Pons (tissue), 1 donor: ENCODE results near the gene SOCS6.
"Not testable (repeated sequence)": the region's sequence is repeated elsewhere in the genome, so short reads cannot be mapped to it uniquely, and the experiment has no call there.

ENCODE experiments used
- DNase-seq: peaks from one replicate; pipeline ENCODE4 v3.0.0-alpha.2; 2016; ENCODE audit warnings: low spot score

The SOCS6 gene

GRCh38 chr18:70359071-70359470, 70.2 kb downstream of the SOCS6 start:
- DNase-seq: no peak

GRCh38 chr18:70362258-70362657, 73.4 kb downstream of the SOCS6 start:
- DNase-seq: no peak

- DNase-seq: peak; percentile 48
Observed at GRCh38 chr18:70363861-70364260, 75.0 kb downstream of the SOCS6 start.

GRCh38 chr18:70365361-70365760, 76.5 kb downstream of the SOCS6 start:
- no peak for DNase-seq

DNA sequence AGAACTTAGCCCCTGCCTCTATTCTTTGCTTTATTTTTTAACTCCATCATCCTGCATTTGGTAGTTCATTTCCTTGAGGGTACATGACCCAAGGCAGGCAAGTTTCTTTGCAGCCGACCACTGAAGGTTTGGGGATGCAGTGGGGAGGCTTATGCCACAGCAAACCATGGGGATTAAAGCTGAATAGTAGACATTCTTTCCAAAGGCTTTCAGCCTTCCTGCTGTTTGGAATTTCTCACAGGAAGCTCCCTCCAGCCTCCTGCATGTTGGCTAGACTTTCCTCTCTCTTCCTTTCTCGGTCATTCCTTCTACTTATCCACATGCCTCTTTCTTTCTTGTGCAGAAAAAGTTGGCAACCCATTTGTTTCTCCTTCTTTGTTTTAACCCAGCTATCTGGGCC, 77.3 kb downstream of the SOCS6 start:
- no peak for DNase-seq

DNA sequence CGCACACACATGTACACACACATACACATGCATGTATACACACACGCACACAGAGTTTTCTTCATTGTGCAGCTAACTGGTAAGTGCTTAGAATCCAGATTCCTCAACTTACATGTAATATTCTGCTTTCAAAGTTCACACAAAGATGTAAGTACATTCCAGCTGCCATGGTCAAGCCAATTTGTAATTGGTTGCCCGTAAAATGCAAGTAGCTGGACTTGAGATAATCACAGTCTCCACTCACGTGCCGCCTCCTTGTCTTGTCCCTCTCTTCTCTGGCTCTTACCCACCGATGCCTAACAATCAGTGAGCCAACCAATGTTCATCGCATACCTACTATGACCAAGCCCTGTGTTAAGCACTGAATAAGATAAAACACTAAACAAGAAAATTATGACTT, 77.8 kb downstream of the SOCS6 start:
- DNase-seq: no peak

GRCh38 chr18:70367344-70367743, 78.5 kb downstream of the SOCS6 start:
- not testable (repeated sequence) for DNase-seq

DNA sequence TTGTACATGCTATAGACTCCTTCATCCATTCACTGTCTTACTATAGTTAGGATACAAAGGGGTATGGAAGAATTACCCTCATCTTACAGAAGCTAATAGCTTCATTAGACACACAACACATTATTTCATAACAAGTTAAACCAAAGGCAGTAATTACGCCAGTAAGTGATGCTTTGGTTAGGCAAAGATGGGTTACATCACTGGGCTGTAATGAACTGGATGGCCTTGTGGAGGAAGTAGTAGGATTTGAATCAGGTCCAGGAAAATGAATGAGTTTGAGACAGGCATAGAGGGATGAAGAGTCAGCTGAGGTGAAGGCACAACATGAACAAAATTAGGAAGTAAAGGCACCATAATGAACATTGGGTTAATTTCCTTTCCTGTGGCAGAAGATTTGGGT, 80.1 kb downstream of the SOCS6 start:
- no peak for DNase-seq

DNA sequence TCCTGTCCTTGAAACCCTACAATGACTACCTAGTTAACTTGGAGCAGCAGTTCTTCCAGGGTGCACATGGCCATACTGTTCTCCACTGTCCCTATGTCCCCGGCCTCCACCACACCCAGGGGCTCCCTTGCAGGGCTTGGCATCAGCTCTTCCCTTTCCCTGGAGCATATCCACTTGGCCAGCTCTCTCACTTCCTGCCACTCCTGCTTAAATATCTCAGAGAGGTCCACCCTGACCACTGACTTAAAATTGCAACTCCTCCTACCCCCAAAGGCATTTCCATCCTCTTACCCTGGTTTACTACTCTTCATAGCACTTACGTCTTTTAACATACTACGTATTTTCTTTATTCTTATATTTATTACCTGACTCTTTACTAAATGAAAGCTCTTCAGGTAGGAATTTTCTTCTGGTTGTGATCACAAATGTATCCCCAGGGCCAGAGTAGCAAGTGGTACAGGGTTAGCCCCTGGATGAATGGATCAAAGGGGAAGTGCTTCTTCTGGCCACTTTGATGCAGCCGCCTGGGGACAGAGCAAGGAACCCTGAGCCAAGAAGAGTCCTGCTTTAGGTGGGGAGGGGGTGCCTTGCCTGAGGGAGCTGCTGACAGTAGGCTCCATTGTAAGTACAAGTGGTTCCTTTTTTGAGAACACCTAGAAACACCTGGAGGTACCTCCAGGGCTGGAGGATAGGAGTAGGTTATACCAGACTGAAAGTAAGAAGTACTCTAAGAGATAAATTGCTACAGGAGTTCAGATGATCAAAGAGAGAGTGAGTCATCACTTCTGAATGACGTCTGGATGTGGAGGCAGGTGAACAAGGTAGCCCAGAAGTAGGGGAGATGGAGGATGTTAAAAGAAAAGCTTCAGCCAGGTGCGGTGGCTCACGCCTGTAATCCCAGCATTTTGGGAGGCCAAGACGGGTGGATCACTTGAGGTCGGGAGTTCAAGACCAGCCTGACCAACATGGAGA, 82.2 kb downstream of the SOCS6 start:
- no peak for DNase-seq

GRCh38 chr18:70371908-70372307, 83.1 kb downstream of the SOCS6 start:
- DNase-seq: no peak

DNA sequence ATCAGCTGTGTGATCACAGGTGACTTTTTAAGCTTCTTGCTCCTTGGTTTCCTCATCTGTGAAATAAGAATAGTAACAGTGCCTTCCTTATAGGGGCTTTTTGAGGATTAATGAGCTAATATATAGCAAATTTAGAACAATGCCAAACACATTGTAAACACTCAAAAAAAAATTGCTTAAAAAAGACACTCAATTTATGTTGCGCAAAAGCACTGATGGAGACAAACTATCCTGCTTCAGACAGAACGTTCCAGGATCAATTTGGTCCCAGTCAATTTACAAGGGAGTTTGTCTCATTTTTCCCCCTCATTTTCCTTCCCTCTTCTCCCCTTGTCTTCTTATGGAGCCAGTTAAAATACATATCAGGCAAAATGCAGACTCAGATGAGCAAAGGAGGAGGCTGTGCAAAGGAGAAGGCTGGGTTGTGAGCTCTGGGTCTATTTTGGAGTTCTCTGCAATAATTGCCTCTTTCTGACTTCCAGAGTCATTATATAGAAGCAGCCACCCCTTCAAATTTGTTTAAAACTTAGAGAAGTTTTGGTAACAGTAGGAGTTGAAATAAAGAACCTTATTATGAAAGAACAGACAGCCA, 83.7 kb downstream of the SOCS6 start:
- DNase-seq: no peak

DNA sequence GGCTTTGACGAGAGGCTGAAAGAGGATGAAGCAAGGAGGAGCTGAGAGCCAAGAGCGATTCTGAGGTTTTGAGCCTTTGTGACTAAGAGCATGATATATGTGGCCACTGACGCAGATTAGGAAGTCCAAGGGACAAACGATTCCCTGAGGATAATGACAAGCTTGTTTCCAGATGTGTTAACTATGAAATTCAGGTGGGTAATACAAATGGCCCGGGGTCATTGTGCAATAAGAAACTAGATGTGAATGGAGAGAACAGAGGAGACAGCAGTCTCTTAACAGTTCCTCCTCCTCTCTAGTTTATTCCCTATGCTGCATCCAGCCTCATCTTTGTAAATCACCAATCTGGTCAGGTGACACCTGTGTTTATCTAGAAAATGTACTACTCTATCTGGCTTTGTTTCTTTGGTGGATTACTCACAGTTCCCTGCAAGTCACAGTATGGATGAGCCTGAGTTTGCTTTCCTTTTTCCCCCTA, 84.2 kb downstream of the SOCS6 start:
- DNase-seq: no peak

DNA sequence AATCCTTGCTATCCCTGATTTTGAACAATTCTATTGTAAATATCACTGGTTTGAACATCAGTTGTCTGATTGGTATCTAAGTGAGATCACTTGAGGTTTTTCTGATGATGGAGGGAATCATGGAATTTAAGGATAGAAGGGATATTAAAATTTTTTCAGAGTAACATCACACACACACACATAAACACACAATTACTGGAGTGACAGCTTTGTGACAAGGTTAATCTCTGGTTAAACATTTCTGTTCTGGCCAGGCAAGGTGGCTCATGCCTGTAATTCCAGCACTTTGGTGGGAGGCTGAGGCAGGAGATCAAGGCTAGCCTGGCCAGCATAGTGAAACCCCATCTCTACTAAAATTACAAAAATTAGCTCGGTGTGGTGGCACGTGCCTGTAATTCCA, 85.3 kb downstream of the SOCS6 start:
- no peak for DNase-seq

DNA sequence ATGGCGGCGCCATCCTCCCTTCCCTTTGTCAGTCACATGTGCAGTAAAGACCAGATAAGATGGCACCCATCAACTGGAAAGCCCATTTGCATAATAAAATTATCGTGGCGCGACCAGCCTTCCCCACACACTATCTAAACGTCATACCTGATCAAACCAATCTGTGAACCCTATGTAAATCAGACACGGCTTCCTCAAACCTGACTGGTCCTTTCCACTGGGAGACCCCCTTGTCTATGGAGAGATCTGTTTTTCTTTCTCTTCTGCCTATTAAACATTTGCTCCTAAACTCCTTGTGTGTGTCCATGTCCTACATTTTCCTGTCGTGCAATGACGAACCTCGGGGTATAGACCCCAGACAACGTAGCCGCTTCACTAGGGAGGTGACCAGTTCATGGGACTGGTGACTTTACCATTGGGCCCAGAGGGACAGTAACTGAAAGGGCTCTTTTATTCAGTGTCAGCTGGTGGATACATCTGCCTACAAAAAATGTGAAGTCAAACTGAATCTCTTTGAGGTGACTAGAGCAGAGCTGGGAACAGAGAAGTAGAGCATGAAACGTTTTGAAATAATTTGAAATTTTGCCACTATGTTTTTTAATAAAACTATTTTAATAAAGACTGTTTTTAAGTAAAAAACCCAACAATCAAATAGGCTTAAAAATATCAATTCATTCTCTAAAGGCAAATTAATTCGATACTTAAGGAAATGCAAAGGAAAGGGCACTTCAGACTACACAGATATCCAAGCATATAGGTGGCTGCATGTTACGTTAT, 87.5 kb downstream of the SOCS6 start:
- DNase-seq: no peak

DNA sequence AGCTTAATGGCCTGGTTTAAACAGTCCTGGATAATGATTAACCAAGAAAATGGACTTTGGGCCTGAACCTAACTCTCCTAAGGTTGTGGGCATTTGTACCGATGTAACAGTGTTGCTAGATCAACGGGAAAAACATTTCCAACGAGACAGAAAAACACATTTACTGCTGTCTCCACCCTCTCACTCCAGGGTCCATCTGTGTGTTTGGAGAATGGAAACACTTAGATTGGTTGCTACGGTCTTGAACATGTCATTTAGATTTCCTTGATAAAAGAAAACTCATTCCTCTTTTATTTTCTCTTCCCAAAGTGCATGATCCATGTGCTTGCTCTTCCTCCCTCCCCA, 88.0 kb downstream of the SOCS6 start:
- no peak for DNase-seq

GRCh38 chr18:70377317-70377799, 88.5 kb downstream of the SOCS6 start:
- DNase-seq: no peak

- no peak for DNase-seq
Observed at GRCh38 chr18:70377857-70378701, 89.2 kb downstream of the SOCS6 start.
